NCI-H2171 treated with DMSO at 0.1 percent for 48 hours (cell line): ENCODE measurements around the gene MYL10.
"Not testable (repeated sequence)": the region's sequence is repeated elsewhere in the genome, so short reads cannot be mapped to it uniquely, and the experiment has no call there.

Experiments used
- DNase-seq: peaks from one replicate; lab custom pipeline; 2025; lab: John Stamatoyannopoulos, UW

Gene MYL10

GRCh38 chr7:101618207-101618839 is 10.8 kb downstream of the MYL10 start:
- no peak for DNase-seq

DNA sequence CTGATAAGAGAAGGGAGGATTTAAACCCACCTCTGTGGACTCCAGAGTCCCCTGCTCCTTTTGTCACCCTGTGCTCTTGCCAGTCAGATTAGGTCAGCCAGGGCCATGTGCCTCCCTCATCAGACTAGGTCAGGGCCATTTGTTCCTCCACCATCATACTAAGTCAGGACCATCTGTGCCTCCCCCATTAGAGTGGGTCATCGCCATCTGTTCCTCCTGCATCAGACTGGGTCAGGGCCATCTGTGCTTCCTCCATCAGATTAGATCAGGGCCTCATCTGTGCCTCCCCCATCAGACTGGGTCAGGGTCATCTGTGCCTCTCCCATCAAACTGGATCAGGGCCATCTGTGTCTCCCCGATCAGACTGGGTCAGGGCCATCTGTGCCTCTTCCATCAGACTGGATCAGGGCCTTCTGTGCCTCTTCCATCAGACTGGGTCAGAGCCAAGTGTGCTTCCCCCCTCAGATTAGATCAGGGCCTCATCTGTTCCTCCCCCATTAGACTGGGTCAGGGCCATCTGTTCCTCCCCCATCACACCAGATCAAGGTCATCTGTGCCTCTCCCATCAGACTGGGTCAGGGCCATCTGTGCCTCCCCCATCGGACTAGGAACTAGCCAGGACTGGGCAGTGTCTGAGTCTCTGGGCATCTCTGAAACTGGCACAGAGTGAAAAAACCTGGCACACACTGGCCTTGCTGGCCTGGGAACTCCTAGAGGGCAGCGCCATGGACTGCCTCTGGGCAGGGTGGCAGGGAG is 11.5 kb downstream of the MYL10 start:
- DNase-seq: no peak

GRCh38 chr7:101615446-101615845 is 13.7 kb downstream of the MYL10 start:
- DNase-seq: no peak

DNA sequence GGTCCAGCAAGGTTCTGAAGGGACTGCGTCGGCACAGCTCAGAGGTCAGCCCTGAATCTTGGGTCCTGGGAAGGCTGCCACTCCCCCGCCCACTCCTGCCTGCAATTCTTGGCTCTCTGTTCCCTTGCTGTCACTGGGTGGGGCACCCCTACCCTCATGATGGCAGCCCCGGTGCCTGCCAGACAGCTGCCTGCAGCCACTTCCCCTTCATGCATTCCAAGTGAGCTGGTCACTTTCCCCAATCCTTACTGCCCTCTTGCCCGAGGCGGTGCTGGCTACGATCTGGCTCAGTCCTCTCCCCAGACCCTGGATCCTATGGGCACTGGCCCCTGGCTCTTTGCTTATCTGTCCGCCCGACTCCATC is 14.2 kb downstream of the MYL10 start:
- no peak for DNase-seq

GRCh38 chr7:101614098-101614938 is 14.8 kb downstream of the MYL10 start:
- no peak for DNase-seq

- DNase-seq: no peak
These were observed 16.1 kb downstream of the MYL10 start for GRCh38 chr7:101612885-101613515.

- DNase-seq: no peak
These were observed 20.1 kb downstream of the MYL10 start for GRCh38 chr7:101608772-101609713.

- DNase-seq: no peak
These were observed 22.6 kb downstream of the MYL10 start for GRCh38 chr7:101606498-101606923.

- no peak for DNase-seq
These were observed 23.2 kb downstream of the MYL10 start for GRCh38 chr7:101605611-101606497.

DNA sequence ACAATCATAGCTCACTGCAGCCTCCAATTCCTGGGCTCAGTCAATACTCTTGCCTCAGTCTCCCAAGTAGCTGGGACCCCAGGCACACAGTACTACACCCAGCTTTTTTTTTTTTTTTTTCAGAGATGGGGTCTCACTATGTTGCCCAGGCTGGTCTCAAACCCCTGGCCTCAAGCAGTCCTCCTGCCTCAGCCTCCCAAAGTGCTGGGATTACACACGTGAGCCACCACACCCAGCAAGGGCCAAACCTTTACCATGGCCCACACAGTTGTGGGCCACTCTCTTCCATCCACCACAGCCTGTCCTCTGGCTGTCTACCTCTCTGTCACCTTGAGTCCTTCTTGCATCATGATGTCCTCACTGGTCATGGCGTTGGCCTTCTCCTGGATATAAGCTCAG is 24.2 kb downstream of the MYL10 start:
- DNase-seq: not testable (repeated sequence)

DNA sequence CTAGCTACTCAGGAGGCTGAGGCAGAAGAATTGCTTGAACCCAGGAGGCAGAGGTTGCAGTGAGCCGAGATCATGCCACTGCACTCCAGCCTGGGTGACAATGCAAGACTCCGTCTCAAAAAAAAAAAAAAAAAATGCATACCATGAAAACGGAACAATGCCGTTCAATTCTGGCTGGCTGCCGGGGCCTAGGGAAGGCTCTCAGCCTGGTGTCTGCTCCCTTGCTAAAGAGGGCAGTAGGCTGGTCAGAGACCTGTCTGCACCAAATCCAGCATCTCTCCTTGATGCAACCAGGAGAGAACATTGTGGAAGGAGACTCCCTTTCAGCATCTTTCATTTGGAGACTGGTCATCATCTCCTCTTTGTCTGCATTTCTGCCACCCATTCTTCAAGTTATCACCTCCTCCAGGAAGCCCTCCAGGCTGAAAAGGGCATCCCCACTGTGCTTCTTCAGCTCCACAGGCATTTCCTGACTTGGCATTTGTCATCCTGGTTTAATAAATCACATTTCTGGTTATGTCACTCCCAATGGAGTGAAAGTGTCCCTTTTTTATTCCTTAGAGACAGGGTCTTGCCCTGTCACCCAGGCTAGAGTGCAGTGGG is 24.7 kb downstream of the MYL10 start:
- no peak for DNase-seq

- peak; percentile 70 for DNase-seq
These were observed 26.4 kb downstream of the MYL10 start for GRCh38 chr7:101602484-101603241.

DNA sequence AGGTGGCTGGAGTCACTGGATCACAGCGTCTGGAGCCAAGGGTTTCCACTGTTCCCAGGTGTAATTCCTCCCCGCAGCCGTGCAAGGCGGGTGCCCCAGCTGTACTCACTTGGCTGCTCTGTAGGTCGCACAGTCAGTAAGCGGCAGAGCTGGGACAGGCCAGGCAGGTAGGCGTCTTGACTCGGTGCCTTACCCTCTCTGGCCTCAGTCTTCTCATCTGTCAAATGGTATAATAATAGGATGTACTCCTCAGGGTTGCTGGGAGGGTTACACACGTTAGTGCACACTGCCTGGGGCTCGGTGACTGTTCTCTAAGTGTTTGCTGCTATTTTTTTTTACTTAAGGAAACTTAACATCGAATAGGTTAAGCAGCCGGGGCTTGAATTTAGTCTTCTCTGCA is 27.0 kb downstream of the MYL10 start:
- no peak for DNase-seq

DNA sequence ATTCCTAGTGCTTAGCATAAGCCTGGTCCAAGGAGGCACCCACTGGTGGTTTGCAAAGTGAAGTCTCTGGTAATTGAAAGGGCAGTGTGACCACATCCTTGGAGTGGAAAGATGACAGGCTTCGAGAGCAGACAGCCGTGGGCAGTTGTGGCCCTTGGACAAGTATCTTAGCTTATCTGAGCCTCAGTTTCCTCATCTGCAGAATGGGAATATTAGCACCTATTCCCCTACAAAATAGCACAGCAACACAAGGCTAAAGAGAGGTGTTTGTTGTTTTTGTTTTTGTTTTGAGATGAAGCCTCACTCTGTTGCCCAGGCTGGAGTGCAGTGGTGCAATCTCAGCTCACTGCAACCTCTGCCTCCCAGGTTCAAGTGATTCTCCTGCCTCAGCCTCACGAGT is 29.3 kb downstream of the MYL10 start:
- no peak for DNase-seq

DNA sequence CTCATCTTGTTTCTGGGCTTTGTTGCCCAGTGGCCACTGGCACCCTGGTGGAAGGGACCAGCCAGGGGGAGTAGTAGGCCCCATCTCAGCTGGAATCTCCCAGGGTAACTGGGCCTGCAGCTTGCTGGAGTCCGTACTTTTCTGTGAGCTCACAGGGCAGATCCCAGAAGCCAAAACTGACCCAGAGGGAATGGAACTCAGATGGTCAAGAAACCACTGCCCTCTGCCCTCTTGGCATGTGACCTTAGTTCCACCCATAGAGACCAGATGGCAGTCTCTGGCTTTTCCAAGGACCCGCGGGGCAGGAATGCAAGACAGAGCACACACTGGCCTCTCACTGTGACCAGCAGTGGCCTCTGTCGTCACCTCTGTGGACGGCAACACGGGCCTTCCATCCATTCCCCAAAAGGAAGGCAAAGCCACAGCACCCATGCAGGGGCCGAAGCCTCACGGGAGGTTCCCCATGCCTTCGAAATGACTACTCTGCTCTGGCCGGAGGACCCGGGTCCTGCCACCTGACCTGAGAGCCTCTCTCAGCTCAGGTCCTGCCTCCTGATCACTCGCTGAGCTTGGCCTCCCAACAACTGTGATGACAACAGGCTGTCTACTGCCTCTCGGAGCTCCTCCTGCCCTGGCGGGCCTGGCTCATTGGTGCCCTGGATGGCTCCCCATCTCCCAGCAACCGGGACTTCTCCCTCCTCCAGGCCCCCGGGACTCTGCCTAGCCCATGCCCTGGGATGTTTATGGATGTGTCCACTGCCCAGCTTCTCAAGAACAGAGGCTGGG is 29.9 kb downstream of the MYL10 start:
- DNase-seq: no peak

DNA sequence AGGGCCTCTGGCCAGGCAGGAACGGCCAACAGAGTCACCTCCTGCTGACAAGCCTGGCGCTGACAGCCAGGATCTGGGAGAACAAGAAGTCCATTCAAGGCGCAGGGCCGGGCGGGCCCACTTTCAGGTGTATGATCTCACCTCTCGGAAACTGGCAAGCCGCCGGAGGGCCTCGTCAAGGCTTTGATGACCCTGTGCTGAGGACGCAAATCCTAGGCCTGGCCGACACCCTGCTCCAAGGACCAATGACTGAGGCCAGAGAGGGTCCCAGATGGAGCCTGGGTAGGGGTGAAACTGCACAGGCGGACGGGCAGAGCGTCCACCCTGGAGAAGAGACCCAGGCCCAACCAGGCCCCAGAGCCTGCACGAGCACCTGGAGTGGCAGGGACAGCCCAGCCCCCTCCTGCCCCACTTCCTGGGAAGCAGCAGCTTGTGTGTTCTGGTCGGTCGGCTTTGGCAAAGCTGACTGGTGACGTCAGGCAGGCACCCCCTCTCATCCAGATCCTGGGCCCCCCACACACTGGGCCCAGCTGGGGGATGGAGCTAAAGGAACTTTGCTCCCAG is 30.6 kb downstream of the MYL10 start:
- no peak for DNase-seq

DNA sequence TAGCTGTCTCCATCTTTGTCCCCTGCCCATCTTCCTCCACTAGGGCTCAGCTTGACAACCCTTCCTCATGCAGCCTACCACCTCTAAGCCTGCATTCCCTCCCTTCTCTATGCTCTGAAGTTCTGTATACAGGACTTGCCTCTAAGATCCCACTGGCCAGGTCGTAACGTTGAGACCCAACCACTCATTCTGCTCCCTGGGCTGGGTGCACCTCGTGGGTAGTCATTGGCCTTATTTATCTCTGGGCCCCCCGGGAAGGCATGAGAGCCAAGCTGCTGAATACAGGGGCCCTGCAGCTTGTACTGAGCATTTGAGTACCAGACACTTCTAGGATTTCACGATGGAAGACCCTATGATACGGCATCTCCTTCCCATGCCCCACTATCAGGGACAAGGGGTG is 31.2 kb downstream of the MYL10 start:
- no peak for DNase-seq

DNA sequence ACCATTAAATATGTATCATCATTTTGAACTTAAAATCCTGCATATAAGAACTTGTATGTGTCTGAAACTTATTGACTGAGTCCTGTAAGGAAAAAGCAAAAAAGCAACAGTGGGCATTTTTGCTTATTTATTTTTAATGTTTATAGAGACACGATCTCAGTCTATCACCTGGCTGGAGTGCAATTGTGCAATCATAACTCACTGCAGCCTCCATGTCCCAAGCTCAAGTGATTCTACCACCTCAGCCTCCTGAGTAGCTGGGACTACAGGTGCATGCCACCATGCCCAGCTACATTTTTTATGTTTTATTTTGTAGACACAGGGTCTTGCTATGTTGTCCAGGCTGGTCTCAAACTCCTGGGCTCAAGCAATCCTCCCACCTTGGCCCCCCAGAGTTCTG is 32.2 kb downstream of the MYL10 start:
- DNase-seq: no peak
